IMR-90 (cell line): ENCODE measurements around the gene OPHN1. TPM values are rescaled to one million over a fixed set of nuclear protein-coding genes. Genes with fewer than 3 reads are reported as not detected.

Source experiments
- ATAC-seq: fragments of 200-7000 bp; cut with Tn5 transposase; 2 replicates; pipeline ENCODE4 v1.9.1; 2020; ENCODE audit warnings: low read depth, mild to moderate bottlenecking, moderate library complexity
- BruUV-seq: library from RNA; stranded (reverse); fragments of 400-500 nt; replicated peaks from 2 replicates; lab custom pipeline; 2021; lab: Mats Ljungman, UMichigan
- CTCF ChIA-PET: fragments of 300-600 bp; formaldehyde crosslinking; extraction: SDS; loops from one replicate; lab custom pipeline; 2021; ENCODE audit warnings: antibody characterized with exemption; lab: Yijun Ruan, JAX
- POLR2A ChIA-PET: fragments of 300-600 bp; sonication (Branson Sonifier 250); formaldehyde crosslinking; loops from one replicate; lab custom pipeline; 2022; ENCODE audit warnings: antibody characterized with exemption; ENCODE audit not compliant: unreplicated experiment; lab: Charles Lee
- DNase-seq: peaks from one replicate; pipeline ENCODE4 v3.0.0; 2013
- H2AFZ ChIP-seq: replicated peaks from 2 replicates; pipeline ENCODE3; 2013; ENCODE audit warnings: low read length, mild to moderate bottlenecking; ENCODE audit not compliant: poor library complexity
- H2AK5ac ChIP-seq: 2 replicates; pipeline ENCODE4 v1.6.1; 2013; ENCODE audit warnings: low read depth, low read length, inconsistent platforms
- H2AK9ac ChIP-seq: replicated peaks from 2 replicates; pipeline ENCODE3; 2013; ENCODE audit warnings: mild to moderate bottlenecking, low read depth, low read length, moderate library complexity; ENCODE audit not compliant: poor library complexity
- H2BK120ac ChIP-seq: 2 replicates; pipeline ENCODE4 v1.6.1; 2013; ENCODE audit warnings: low read depth, low read length, inconsistent platforms
- H2BK15ac ChIP-seq: 3 replicates; pipeline ENCODE4 v1.6.1; 2013; ENCODE audit warnings: low read depth, low read length, inconsistent platforms
- H2BK20ac ChIP-seq: 2 replicates; pipeline ENCODE4 v1.6.1; 2013; ENCODE audit warnings: low read depth, mild to moderate bottlenecking, inconsistent platforms, low read length, moderate library complexity
- H2BK5ac ChIP-seq: 2 replicates; pipeline ENCODE4 v1.6.1; 2013; ENCODE audit warnings: mild to moderate bottlenecking, low read depth, low read length, inconsistent platforms; ENCODE audit not compliant: poor library complexity, severe bottlenecking
- H3K14ac ChIP-seq: replicated peaks from 2 replicates; pipeline ENCODE4 v1.6.1; 2013; ENCODE audit warnings: low read depth, low read length, inconsistent platforms
- H3K18ac ChIP-seq: 2 replicates; pipeline ENCODE4 v1.6.1; 2013; ENCODE audit warnings: low read depth, low read length, control low read depth
- H3K23ac ChIP-seq: 2 replicates; pipeline ENCODE4 v1.6.1; 2013; ENCODE audit warnings: low read depth, low read length, inconsistent platforms
- H3K27ac ChIP-seq: 2 replicates; pipeline ENCODE4 v1.5.1; 2013; ENCODE audit warnings: mild to moderate bottlenecking, control low read depth, low read length; ENCODE audit not compliant: insufficient read depth
- H3K27me3 ChIP-seq: 2 replicates; pipeline ENCODE4 v1.6.1; 2013; ENCODE audit warnings: low read length; ENCODE audit not compliant: control insufficient read depth, insufficient read depth
- H3K36me3 ChIP-seq: 2 replicates; pipeline ENCODE4 v1.6.1; 2013; ENCODE audit warnings: low read length, mixed read lengths; ENCODE audit not compliant: control insufficient read depth, insufficient read depth
- H3K4ac ChIP-seq: 2 replicates; pipeline ENCODE4 v1.6.1; 2013; ENCODE audit warnings: low read depth, low read length, inconsistent platforms
- H3K4me1 ChIP-seq: 2 replicates; pipeline ENCODE4 v1.6.1; 2013; ENCODE audit warnings: low read length, mixed read lengths; ENCODE audit not compliant: control insufficient read depth, insufficient read depth
- H3K4me2 ChIP-seq: 2 replicates; pipeline ENCODE4 v1.6.1; 2013; ENCODE audit warnings: low read depth, mild to moderate bottlenecking, control low read depth, low read length, moderate library complexity
- H3K4me3 ChIP-seq: 2 replicates; pipeline ENCODE4 v1.5.1; 2013; ENCODE audit warnings: low read depth, mild to moderate bottlenecking, control low read depth, low read length, moderate library complexity; ENCODE audit not compliant: insufficient read depth
- H3K56ac ChIP-seq: 2 replicates; pipeline ENCODE4 v1.6.1; 2013; ENCODE audit warnings: low read length, inconsistent platforms; ENCODE audit not compliant: insufficient read depth; ENCODE audit errors: extremely low read depth
- H3K79me1 ChIP-seq, 2 experiments: 2 replicates each; pipeline ENCODE4 v1.6.1; 2013; ENCODE audit warnings: low read length in 2 of 2, inconsistent platforms in 1 of 2, low read depth in 1 of 2
- H3K9ac ChIP-seq: 2 replicates; pipeline ENCODE4 v1.6.1; 2013; ENCODE audit warnings: low read depth, low read length, control low read depth
- H3K9me1 ChIP-seq: 2 replicates; pipeline ENCODE4 v1.6.1; 2013; ENCODE audit warnings: low read length, inconsistent platforms; ENCODE audit not compliant: insufficient read depth
- H3K9me3 ChIP-seq: 2 replicates; pipeline ENCODE4 v1.6.1; 2013; ENCODE audit warnings: low read length; ENCODE audit not compliant: control insufficient read depth, insufficient read depth
- H4K20me1 ChIP-seq: 2 replicates; pipeline ENCODE4 v1.6.1; 2013; ENCODE audit warnings: low read length, inconsistent platforms; ENCODE audit not compliant: insufficient read depth
- H4K5ac ChIP-seq: 2 replicates; pipeline ENCODE4 v1.6.1; 2013; ENCODE audit warnings: mild to moderate bottlenecking, low read depth, low read length, control low read depth
- H4K8ac ChIP-seq, 2 experiments: 2 replicates each; pipeline ENCODE4 v1.6.1; 2013; ENCODE audit warnings: low read depth in 2 of 2, low read length in 2 of 2, control low read depth in 1 of 2, inconsistent platforms in 1 of 2
- H4K91ac ChIP-seq: 2 replicates; pipeline ENCODE4 v1.6.1; 2013; ENCODE audit warnings: low read depth, low read length, inconsistent platforms; ENCODE audit not compliant: insufficient read depth
- POLR2A ChIP-seq: IDR thresholded peaks from 2 replicates; pipeline ENCODE4 v1.6.1; 2012; ENCODE audit warnings: mild to moderate bottlenecking, low read depth, low read length
- RAD21 ChIP-seq: IDR thresholded peaks from 2 replicates; pipeline ENCODE4 v1.6.1; 2012; ENCODE audit warnings: low read length, improper control_type of control experiment
- WGBS, 2 experiments: methylation state at CpG; one replicate each; pipeline versions ENCODE4 v1.1.5 to v1.1.7; 2013; ENCODE audit warnings: missing lambda C conversion rate in 2 of 2; ENCODE audit not compliant: insufficient read length in 1 of 2; ENCODE audit errors: extremely low coverage in 2 of 2; 5-methylcytosine and 5-hydroxymethylcytosine counted together
- dilution Hi-C: fragments of 300-500 bp; cut with HindIII; formaldehyde crosslinking; loops from one replicate; pipeline ENCODE4 v1.14.3; 2018; ENCODE audit warnings: low sequenced_read_pairs; ENCODE audit not compliant: unreplicated experiment
- in situ Hi-C: fragments of 300-500 bp; cut with MboI; formaldehyde crosslinking; loops from 3 replicates; pipeline ENCODE4 v1.14.3; 2019; ENCODE audit warnings: low sequenced_read_pairs, inconsistent platforms, mixed read lengths
- intact Hi-C: fragments of 100-400 bp; cut with micrococcal nuclease; formaldehyde crosslinking; loops from 2 replicates; pipeline ENCODE4 v1.10.0; 2022
- polyA plus RNA-seq, 3 experiments: library from polyadenylated mRNA; depleted of rRNA; stranded (reverse); fragments of >200 nt; gene quantifications; 2 replicates each; pipeline ENCODE4 v1.2.3, GENCODE V29; 2012; ENCODE audit warnings: low replicate concordance in 1 of 3
- total RNA-seq: library from RNA; depleted of rRNA; stranded (reverse); fragments of >200 nt; gene quantifications from 2 replicates; pipeline ENCODE4 v1.2.3, GENCODE V29; 2012

Gene OPHN1
- total and polyA plus RNA-seq, 2 of the 4 experiments (the other 2 are of a cell fraction) = 4.0 to 13.1 TPM

- H4K20me1 ChIP-seq = 0 out of 2 replicates have a peak, but pooled peaks cover 2% of the 10 kb centered on the region
- H2AK5ac ChIP-seq = no peak overlapping the region
- no peak overlapping the region for H2AFZ ChIP-seq
- no peak overlapping the region for H3K4me2 ChIP-seq
- in situ Hi-C loops (no loop called here), intact Hi-C loops (no loop called here), dilution Hi-C loops (no loop called here)
- no peak for TF ChIP-seq RAD21
- no peak for TF ChIP-seq POLR2A
- no peaks in the 10 kb centered on the region for H3K36me3 ChIP-seq
- no peak overlapping the region for H3K4me3 ChIP-seq
- no peak overlapping the region for H2BK15ac ChIP-seq
- H3K14ac ChIP-seq = no peak overlapping the region
- H2BK120ac ChIP-seq = no peak overlapping the region
- H2BK20ac ChIP-seq = no peak overlapping the region
- H3K4me1 ChIP-seq = no peaks in the 10 kb centered on the region
- H2BK5ac ChIP-seq = no peak overlapping the region
- no TSS peak for BruUV-seq
- H3K18ac ChIP-seq = no peak overlapping the region
- no peak for DNase-seq
- H4K91ac ChIP-seq = no peak overlapping the region
- H3K27me3 ChIP-seq = no peaks in the 10 kb centered on the region
- H4K8ac ChIP-seq = no peak overlapping the region
- H4K5ac ChIP-seq = no peak overlapping the region
- H3K27ac ChIP-seq = no peak overlapping the region
- H3K9ac ChIP-seq = no peak overlapping the region
- no peaks in the 10 kb centered on the region for H3K9me1 ChIP-seq
- H3K4ac ChIP-seq = no peak overlapping the region
- H3K79me1 ChIP-seq = peaks cover 0 to 6% of the 10 kb centered on the region in 2 experiments; a peak in 2 of 4 replicates
- no peak overlapping the region for H3K23ac ChIP-seq
- no peaks in the 10 kb centered on the region for H3K9me3 ChIP-seq
- H3K56ac ChIP-seq = no peak overlapping the region
- CTCF ChIA-PET = no interaction called here
- ATAC-seq = no peak
- no CpG with 5 or more reads among the region's 3 CpGs for WGBS, 2 experiments
- POLR2A ChIA-PET = no interaction called here
- H2AK9ac ChIP-seq = no peak overlapping the region
Measured at GRCh38 chrX:68413254-68413653, 20.0 kb downstream of the OPHN1 start.
